IMR-90 (cell line): ENCODE measurements around the gene TIMM13. TPM values are rescaled to one million over a fixed set of nuclear protein-coding genes. Genes with fewer than 3 reads are reported as not detected.
"Not testable (repeated sequence)": the region's sequence is repeated elsewhere in the genome, so short reads cannot be mapped to it uniquely, and the experiment has no call there.

Experiments used
- ATAC-seq: fragments of 200-7000 bp; cut with Tn5 transposase; 2 replicates; pipeline ENCODE4 v1.9.1; 2020; ENCODE audit warnings: low read depth, mild to moderate bottlenecking, moderate library complexity
- BruUV-seq: library from RNA; stranded (reverse); fragments of 400-500 nt; replicated peaks from 2 replicates; lab custom pipeline; 2021; lab: Mats Ljungman, UMichigan
- CTCF ChIA-PET: fragments of 300-600 bp; formaldehyde crosslinking; extraction: SDS; loops from one replicate; lab custom pipeline; 2021; ENCODE audit warnings: antibody characterized with exemption; lab: Yijun Ruan, JAX
- POLR2A ChIA-PET: fragments of 300-600 bp; sonication (Branson Sonifier 250); formaldehyde crosslinking; loops from one replicate; lab custom pipeline; 2022; ENCODE audit warnings: antibody characterized with exemption; ENCODE audit not compliant: unreplicated experiment; lab: Charles Lee
- DNase-seq: peaks from one replicate; pipeline ENCODE4 v3.0.0; 2013
- H2AFZ ChIP-seq: replicated peaks from 2 replicates; pipeline ENCODE3; 2013; ENCODE audit warnings: low read length, mild to moderate bottlenecking; ENCODE audit not compliant: poor library complexity
- H2AK5ac ChIP-seq: 2 replicates; pipeline ENCODE4 v1.6.1; 2013; ENCODE audit warnings: low read depth, low read length, inconsistent platforms
- H2AK9ac ChIP-seq: replicated peaks from 2 replicates; pipeline ENCODE3; 2013; ENCODE audit warnings: mild to moderate bottlenecking, low read depth, low read length, moderate library complexity; ENCODE audit not compliant: poor library complexity
- H2BK120ac ChIP-seq: 2 replicates; pipeline ENCODE4 v1.6.1; 2013; ENCODE audit warnings: low read depth, low read length, inconsistent platforms
- H2BK15ac ChIP-seq: 3 replicates; pipeline ENCODE4 v1.6.1; 2013; ENCODE audit warnings: low read depth, low read length, inconsistent platforms
- H2BK20ac ChIP-seq: 2 replicates; pipeline ENCODE4 v1.6.1; 2013; ENCODE audit warnings: low read depth, mild to moderate bottlenecking, inconsistent platforms, low read length, moderate library complexity
- H2BK5ac ChIP-seq: 2 replicates; pipeline ENCODE4 v1.6.1; 2013; ENCODE audit warnings: mild to moderate bottlenecking, low read depth, low read length, inconsistent platforms; ENCODE audit not compliant: poor library complexity, severe bottlenecking
- H3K14ac ChIP-seq: replicated peaks from 2 replicates; pipeline ENCODE4 v1.6.1; 2013; ENCODE audit warnings: low read depth, low read length, inconsistent platforms
- H3K18ac ChIP-seq: 2 replicates; pipeline ENCODE4 v1.6.1; 2013; ENCODE audit warnings: low read depth, low read length, control low read depth
- H3K23ac ChIP-seq: 2 replicates; pipeline ENCODE4 v1.6.1; 2013; ENCODE audit warnings: low read depth, low read length, inconsistent platforms
- H3K27ac ChIP-seq: 2 replicates; pipeline ENCODE4 v1.5.1; 2013; ENCODE audit warnings: mild to moderate bottlenecking, control low read depth, low read length; ENCODE audit not compliant: insufficient read depth
- H3K27me3 ChIP-seq: 2 replicates; pipeline ENCODE4 v1.6.1; 2013; ENCODE audit warnings: low read length; ENCODE audit not compliant: control insufficient read depth, insufficient read depth
- H3K36me3 ChIP-seq: 2 replicates; pipeline ENCODE4 v1.6.1; 2013; ENCODE audit warnings: low read length, mixed read lengths; ENCODE audit not compliant: control insufficient read depth, insufficient read depth
- H3K4ac ChIP-seq: 2 replicates; pipeline ENCODE4 v1.6.1; 2013; ENCODE audit warnings: low read depth, low read length, inconsistent platforms
- H3K4me1 ChIP-seq: 2 replicates; pipeline ENCODE4 v1.6.1; 2013; ENCODE audit warnings: low read length, mixed read lengths; ENCODE audit not compliant: control insufficient read depth, insufficient read depth
- H3K4me2 ChIP-seq: 2 replicates; pipeline ENCODE4 v1.6.1; 2013; ENCODE audit warnings: low read depth, mild to moderate bottlenecking, control low read depth, low read length, moderate library complexity
- H3K4me3 ChIP-seq: 2 replicates; pipeline ENCODE4 v1.5.1; 2013; ENCODE audit warnings: low read depth, mild to moderate bottlenecking, control low read depth, low read length, moderate library complexity; ENCODE audit not compliant: insufficient read depth
- H3K56ac ChIP-seq: 2 replicates; pipeline ENCODE4 v1.6.1; 2013; ENCODE audit warnings: low read length, inconsistent platforms; ENCODE audit not compliant: insufficient read depth; ENCODE audit errors: extremely low read depth
- H3K79me1 ChIP-seq, 2 experiments: 2 replicates each; pipeline ENCODE4 v1.6.1; 2013; ENCODE audit warnings: low read length in 2 of 2, inconsistent platforms in 1 of 2, low read depth in 1 of 2
- H3K9ac ChIP-seq: 2 replicates; pipeline ENCODE4 v1.6.1; 2013; ENCODE audit warnings: low read depth, low read length, control low read depth
- H3K9me1 ChIP-seq: 2 replicates; pipeline ENCODE4 v1.6.1; 2013; ENCODE audit warnings: low read length, inconsistent platforms; ENCODE audit not compliant: insufficient read depth
- H3K9me3 ChIP-seq: 2 replicates; pipeline ENCODE4 v1.6.1; 2013; ENCODE audit warnings: low read length; ENCODE audit not compliant: control insufficient read depth, insufficient read depth
- H4K20me1 ChIP-seq: 2 replicates; pipeline ENCODE4 v1.6.1; 2013; ENCODE audit warnings: low read length, inconsistent platforms; ENCODE audit not compliant: insufficient read depth
- H4K5ac ChIP-seq: 2 replicates; pipeline ENCODE4 v1.6.1; 2013; ENCODE audit warnings: mild to moderate bottlenecking, low read depth, low read length, control low read depth
- H4K8ac ChIP-seq, 2 experiments: 2 replicates each; pipeline ENCODE4 v1.6.1; 2013; ENCODE audit warnings: low read depth in 2 of 2, low read length in 2 of 2, control low read depth in 1 of 2, inconsistent platforms in 1 of 2
- H4K91ac ChIP-seq: 2 replicates; pipeline ENCODE4 v1.6.1; 2013; ENCODE audit warnings: low read depth, low read length, inconsistent platforms; ENCODE audit not compliant: insufficient read depth
- WGBS, 2 experiments: methylation state at CpG; one replicate each; pipeline versions ENCODE4 v1.1.5 to v1.1.7; 2013; ENCODE audit warnings: missing lambda C conversion rate in 2 of 2; ENCODE audit not compliant: insufficient read length in 1 of 2; ENCODE audit errors: extremely low coverage in 2 of 2; 5-methylcytosine and 5-hydroxymethylcytosine counted together
- dilution Hi-C: fragments of 300-500 bp; cut with HindIII; formaldehyde crosslinking; loops from one replicate; pipeline ENCODE4 v1.14.3; 2018; ENCODE audit warnings: low sequenced_read_pairs; ENCODE audit not compliant: unreplicated experiment
- in situ Hi-C: fragments of 300-500 bp; cut with MboI; formaldehyde crosslinking; loops from 3 replicates; pipeline ENCODE4 v1.14.3; 2019; ENCODE audit warnings: low sequenced_read_pairs, inconsistent platforms, mixed read lengths
- intact Hi-C: fragments of 100-400 bp; cut with micrococcal nuclease; formaldehyde crosslinking; loops from 2 replicates; pipeline ENCODE4 v1.10.0; 2022
- polyA plus RNA-seq, 3 experiments: library from polyadenylated mRNA; depleted of rRNA; stranded (reverse); fragments of >200 nt; gene quantifications; 2 replicates each; pipeline ENCODE4 v1.2.3, GENCODE V29; 2012; ENCODE audit warnings: low replicate concordance in 1 of 3
- total RNA-seq: library from RNA; depleted of rRNA; stranded (reverse); fragments of >200 nt; gene quantifications from 2 replicates; pipeline ENCODE4 v1.2.3, GENCODE V29; 2012

TIMM13 gene
- total and polyA plus RNA-seq, 2 of the 4 experiments (the other 2 are of a cell fraction), result 21.0 to 62.3 TPM

DNA sequence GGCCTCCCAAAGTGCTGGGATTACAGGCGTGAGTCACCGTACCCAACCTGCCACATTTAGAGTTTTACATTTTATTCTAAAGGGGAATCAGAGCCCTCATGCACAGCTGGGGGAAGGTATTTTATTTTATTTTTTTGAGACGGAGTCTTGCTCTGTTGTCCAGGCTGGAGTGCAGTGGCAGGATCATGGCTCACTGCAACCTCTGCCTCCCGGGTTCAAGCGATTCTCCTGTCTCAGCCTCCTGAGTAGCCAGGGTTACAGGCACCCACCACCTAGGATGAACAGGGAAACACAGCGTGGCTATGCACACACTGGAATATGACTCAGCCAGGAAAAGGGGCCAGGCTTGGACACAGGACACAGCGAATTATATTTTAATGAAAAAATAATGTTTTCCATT lies 30.2 kb downstream of the TIMM13 start:
- H2AK9ac ChIP-seq, H3K4me2 ChIP-seq, dilution Hi-C loops, H3K18ac ChIP-seq, H4K20me1 ChIP-seq, BruUV-seq, H3K27ac ChIP-seq, ATAC-seq, H3K56ac ChIP-seq, H2BK15ac ChIP-seq, H3K36me3 ChIP-seq, CTCF ChIA-PET, H4K8ac ChIP-seq, H3K4ac ChIP-seq, H2BK20ac ChIP-seq, H2BK120ac ChIP-seq, H3K9ac ChIP-seq, H3K23ac ChIP-seq, H4K91ac ChIP-seq, H3K27me3 ChIP-seq, H3K4me1 ChIP-seq, H3K14ac ChIP-seq, H3K79me1 ChIP-seq, intact Hi-C loops, H2AFZ ChIP-seq, H3K9me3 ChIP-seq, H3K4me3 ChIP-seq, H3K9me1 ChIP-seq, POLR2A ChIA-PET, DNase-seq, H4K5ac ChIP-seq, H2AK5ac ChIP-seq, H2BK5ac ChIP-seq: not testable (repeated sequence)
- WGBS, 2 experiments, result 80% methylated on average over 1 of the region's 7 CpGs; no CpG with 5 or more reads in 1 of the 2 experiments
- in situ Hi-C loops, result loop anchor here (10.0 kb wide), 1 partner anchor 242 kb away; the partner anchor contains the start of gene AP3D1

- H2BK15ac ChIP-seq, H4K91ac ChIP-seq, H3K9me1 ChIP-seq, H2AK5ac ChIP-seq, CTCF ChIA-PET, H3K4me3 ChIP-seq, H4K5ac ChIP-seq, H3K4me2 ChIP-seq, BruUV-seq, H3K56ac ChIP-seq, H2BK120ac ChIP-seq, H3K79me1 ChIP-seq, H4K20me1 ChIP-seq, H3K36me3 ChIP-seq, H2AFZ ChIP-seq, dilution Hi-C loops, DNase-seq, H3K4ac ChIP-seq, H3K18ac ChIP-seq, H3K23ac ChIP-seq, H3K4me1 ChIP-seq, POLR2A ChIA-PET, H4K8ac ChIP-seq, H2BK20ac ChIP-seq, H2BK5ac ChIP-seq, intact Hi-C loops, ATAC-seq, H3K27me3 ChIP-seq, H3K9ac ChIP-seq, H3K27ac ChIP-seq, H3K9me3 ChIP-seq, H2AK9ac ChIP-seq, H3K14ac ChIP-seq: not testable (repeated sequence)
- 88% methylated on average over 6 of the region's 18 CpGs; no CpG with 5 or more reads in 1 of the 2 experiments for WGBS, 2 experiments
- in situ Hi-C loops, result loop anchor here (10.0 kb wide), 1 partner anchor 241 kb away; the partner anchor contains the start of gene AP3D1
These were observed 32.0 kb downstream of the TIMM13 start for GRCh38 chr19:2395293-2395829.
